Amniotic stem cell (primary cell): ENCODE data around the gene USP10.
A peak's percentile ranks its signal among the peaks of the same experiment; 100 is the strongest.
"Not testable (repeated sequence)": the region's sequence is repeated elsewhere in the genome, so short reads cannot be mapped to it uniquely, and the experiment has no call there.

Source experiments
- DNase-seq: peaks from one replicate; lab custom pipeline; 2025; lab: John Stamatoyannopoulos, UW

USP10 gene

DNA sequence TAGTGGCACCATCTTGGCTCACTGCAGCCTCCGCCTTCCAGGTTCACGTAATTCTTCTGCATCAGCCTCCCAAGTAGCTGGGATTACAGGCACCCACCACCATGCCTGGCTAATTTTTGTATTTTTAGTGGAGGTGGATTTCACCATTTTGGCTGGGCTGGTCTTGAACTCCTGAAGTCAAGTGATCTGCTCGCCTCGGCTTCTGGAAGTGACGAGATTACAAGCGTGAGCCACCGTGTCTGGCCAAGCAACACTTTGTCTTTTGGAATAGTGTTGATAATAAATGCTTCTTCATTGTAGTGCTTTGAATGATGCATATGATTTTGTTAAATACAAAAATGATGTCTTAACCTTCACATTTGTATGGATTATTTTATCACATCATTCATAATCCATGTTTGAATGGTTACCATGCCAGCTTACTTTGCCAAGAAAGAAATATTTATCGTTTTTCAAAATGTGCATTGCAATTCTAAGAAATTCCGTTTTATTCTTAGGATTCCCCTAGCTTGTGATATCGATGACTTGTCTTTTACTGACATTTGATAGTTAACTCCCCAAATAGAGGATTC, 29.1 kb downstream of the USP10 start:
- DNase-seq, result no peak

DNA sequence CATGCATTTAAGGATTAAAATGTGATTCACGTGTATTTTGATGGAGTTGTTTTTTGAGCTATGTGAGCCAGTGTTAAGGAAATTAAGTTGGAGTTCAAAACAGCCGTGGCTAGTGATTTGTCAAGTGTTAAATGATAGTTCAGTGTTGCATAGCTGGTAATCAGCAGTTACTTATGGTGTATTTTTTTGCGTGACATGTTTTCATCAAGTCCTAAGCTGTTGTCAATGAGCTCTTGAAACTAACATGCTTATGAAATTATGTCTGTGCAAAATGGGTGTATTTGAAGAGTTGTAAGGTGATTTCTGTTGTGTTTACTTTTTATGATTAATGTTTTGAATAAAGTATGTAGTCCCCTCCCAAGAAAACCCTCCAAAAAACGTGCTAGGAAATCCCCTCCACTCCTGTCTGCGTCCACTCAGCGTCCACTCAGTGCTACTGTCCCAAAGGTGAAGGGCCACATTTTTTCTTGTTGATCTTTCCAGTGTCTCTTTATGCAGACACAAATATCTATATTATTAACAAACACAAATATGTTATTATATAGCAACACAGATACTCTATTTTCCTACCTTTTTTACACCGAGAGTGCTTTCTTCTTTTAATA, 30.0 kb downstream of the USP10 start:
- no peak for DNase-seq

DNA sequence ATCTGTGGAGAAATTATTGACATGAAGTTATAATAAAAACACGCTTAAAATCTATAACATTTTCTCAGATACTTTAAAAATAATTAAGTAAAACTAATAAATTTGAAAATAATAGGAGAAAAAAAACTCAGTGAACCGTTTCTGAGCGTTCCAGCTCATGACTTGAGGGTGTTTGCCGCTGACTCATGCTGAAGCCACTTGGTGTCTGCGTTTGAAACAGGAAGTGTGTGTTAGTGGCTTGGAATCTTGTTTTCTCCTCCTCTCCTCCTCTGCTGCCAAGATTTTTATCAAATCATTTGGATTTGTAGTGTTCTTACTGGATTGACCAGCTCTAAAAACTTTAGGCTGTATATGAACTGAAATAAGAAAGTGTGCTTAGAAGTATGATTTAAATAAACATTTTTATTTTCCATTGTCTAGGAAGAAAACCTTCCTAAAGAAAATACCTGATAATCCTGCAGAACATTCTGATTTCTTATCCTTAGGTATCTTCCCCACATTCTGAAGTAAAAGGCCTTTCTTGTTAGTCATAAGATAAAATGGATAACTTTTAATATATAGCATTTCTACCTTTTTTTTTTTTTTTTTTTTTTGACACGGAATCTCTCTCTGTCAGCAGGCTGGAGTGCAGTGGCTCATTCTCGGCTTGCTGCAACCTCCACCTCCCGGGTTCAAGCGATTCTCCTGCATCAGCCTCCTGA, 30.8 kb downstream of the USP10 start:
- peak; percentile 76 for DNase-seq

DNA sequence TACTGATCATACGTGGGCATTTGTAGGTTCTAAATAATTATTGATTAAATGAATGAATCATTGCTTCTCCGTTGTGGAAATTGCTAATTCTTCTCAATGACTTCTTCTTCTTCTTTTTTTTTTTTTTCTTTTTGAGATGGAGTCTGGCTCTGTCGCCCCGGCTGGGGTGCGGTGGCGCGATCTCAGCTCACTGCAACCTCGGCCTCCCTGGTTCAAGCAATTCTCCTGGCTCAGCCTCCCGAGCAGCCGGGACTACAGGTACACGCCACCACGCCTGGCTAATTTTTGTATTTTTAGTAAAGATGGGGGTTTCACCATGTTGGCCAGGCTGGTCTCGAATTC, 32.5 kb downstream of the USP10 start:
- DNase-seq, result not testable (repeated sequence)

DNA sequence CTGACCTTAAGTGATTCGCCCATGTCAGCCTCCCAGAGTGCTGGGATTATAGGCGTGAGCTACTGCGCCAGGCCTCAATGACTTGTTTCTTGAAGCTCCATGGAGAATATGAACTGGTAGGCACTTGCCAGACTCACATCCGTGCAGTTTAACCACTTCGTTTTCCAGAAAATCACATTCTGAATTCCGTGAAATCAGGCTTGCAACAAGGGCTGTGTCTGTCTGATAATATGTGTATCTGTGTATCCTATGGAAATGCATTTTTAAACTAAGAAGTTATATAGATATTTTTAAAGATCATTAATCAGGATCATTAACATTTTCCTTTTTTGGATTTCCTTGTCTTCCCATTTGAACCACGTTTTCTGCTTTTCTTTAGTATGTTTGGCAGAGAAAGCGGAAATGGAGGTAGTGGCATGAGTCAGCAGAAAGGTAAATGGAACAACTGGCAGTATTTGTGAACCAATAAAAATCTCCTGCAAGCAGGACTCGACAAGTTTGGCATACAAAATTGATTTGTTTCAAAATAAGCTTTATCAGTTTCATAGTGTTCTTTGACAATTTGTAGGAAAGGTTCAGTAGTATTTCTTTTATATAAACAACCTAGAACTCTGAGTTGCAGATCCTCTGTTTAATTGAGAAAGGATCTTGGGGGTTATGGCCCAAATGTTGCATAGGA, 33.0 kb downstream of the USP10 start:
- DNase-seq, result no peak

DNA sequence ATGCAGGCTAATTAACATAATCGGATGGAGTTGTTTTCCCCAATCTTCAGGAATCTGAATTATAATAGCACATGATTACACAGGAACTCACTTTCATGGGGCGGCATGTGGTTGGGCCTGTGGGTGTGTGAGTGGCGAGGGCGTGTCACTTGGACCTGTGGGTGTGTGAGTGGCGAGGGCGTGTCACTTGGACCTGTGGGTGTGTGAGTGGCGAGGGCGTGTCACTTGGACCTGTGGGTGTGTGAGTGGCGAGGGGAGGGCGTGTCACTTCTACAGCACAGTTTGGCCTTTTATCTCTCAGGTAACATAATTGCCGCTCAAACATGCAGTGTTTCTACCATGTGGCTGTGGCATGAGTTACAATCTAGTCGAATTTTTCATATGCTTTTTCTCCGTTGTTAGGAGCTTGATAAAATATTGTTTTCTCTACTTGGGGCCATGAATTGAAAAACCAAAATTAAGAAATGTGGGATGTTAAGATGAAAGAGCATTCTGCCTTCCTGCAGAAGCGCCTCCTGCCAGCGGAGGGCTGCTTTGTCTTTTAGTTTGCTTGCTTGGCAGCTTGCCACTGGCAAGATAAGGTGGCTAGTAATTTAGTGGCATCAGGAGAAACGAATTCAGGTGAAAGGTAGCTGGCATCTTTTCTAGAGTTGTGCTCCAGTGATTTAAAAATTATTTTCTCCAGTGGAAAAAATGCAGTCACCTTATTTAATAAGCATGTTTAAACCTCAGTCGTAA, 36.2 kb downstream of the USP10 start:
- DNase-seq, result no peak

DNA sequence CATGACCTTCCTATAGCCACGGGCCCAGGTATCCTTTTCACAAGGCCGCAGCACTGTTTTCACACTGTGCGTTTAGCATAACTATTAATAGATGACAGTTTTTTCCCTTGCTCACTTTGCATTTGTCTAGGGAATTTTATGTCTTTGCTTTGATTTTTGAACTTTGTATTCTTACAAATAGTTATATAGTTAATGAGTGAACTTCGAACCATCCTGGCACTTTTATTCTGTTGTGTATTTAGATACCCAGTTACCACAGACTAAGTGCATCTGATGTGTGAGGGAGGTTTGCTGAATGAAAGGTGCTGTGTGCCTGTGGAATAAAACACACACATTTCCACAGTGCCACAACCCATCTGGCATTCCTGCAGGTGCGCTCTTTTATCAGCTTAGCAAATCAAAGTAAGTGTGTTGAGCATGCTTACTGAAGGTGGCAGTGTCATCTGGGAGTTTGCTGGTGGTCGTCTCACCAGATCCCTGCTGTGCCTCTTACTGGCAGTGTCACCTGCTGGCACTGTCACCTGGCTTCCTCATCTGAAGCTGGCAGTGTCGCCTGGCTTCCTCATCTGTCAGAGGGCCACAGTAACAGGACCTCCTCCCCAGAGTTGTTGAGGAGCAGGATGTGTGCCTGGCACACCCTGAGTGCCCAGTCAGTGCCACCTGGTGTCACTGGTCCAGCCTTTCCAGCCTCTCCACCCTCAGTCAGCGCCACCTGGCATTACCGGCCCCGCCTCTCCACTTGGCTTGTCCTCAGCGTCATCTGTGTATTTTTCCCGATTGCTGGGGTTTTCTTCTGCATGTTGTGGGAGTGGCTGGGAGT, 37.6 kb downstream of the USP10 start:
- DNase-seq, result no peak

DNA sequence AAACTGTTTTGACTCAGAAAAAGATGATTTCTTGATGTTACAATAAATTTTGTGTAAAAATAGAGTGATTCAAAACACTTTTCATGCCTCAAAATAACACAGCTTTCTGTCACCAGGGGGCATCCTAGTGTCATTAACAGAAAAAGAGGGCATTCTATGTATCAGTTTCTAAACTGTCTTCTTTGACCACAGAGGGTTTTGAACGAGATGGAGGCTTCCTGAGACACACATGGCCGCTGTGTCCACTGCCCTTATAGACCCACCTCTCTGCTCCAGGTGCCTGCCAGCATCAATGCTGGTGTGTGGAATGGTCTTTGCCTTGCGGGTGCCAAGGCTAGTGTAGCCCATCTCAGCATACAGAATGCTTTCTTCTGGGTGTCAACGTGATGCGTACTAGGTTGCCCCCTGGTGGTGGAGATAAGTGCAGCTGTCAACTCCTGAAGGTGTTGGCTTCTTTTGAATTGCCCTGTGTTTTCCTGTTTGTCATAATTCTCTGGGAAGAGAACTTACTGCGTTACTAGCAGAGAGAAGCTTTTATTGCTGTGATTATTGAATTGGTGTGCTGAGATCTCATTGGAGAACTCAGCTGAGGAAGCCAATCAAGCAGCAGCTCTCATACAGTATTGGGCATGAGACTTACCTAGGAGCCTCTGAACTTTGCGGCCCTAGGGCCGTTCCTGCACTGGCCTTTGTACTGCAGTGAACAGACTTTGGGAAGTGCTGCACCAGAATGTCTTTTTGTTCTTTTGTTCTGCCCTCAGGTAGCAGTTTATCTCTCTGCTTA, 38.6 kb downstream of the USP10 start:
- peak; percentile 30 for DNase-seq

DNA sequence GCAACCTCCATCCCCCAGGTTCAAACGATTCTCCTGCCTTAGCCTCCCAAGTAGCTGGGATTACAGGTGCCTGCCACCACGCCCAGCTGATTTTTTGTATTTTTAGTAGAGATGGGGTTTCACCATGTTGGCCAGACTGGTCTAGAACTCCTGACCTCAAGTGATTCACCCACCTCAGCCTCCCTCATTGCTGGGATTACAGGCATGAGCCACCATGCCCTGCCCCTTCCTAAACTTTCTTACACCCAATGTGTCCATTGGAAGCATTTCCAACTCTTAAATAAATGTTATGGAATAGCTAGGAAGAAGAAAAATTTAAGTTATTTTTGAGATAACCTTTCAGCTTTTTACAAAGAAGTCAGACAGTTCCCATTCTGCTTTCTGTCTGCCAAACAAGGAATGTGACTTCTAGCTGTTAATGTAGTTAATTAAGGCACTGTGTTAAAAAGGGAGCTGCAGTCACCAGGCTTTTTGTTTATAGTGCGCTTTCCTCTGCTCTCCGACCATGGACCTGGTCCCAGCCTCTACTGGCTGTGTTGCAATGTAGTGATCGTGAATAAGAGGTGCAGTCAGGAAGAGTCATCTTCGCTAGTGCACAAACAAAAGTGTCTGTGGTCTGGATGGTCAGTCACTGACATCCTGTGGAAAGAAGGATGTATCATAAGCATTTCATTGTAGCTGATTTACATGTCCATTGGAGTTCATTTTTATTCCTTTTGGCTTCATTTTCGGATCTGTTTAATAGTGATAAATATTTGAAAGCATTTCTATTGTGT, 39.7 kb downstream of the USP10 start:
- peak; percentile 50 for DNase-seq

DNA sequence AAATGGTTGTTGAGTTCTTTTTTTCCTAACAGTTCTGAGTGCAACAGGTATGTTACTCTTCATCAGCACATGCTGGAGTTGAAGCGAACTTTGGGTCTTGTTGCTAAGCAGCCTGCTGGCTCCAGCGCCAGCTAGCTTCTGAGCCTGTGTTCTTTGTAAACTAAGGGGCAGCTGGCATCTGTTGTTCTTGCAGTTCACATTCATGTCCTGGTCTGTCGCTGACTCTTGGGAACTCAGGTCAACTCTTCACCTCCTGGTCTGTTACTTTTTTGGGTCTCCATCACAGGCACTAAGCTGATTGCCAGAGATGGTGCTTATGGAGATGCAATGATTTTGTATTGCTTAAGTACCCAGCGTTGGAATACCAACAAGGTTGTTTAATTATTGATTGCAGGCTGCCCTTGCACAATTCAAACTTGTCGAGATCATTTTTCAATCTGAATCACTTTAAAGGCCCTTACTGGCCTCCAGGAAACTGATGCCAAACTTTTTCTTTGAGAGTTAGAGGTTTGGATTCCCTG, 40.9 kb downstream of the USP10 start:
- no peak for DNase-seq

DNA sequence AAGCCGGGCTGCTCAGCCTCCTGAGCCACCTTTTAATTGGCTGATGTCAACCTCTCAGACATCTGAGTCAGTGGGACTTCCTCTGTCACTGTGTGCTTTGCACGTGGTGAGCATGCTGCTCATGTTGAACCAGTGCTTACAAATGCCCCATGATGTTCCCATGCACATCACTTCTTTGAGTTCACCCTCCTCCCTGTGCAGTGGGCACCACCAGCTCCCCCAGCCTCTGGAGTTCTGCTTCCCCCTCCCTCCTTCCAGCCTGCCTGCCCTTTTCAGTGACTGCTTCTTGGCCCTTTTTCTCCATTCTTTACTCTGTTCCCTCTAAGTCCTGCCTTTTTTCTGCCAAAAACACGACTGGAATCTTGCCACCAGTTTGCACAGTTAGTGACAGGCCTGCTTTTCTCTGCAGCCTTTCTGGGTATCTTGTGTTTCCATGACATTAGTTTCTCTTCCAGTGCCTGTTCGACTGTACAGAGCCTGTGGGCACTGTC, 41.6 kb downstream of the USP10 start:
- no peak for DNase-seq

DNA sequence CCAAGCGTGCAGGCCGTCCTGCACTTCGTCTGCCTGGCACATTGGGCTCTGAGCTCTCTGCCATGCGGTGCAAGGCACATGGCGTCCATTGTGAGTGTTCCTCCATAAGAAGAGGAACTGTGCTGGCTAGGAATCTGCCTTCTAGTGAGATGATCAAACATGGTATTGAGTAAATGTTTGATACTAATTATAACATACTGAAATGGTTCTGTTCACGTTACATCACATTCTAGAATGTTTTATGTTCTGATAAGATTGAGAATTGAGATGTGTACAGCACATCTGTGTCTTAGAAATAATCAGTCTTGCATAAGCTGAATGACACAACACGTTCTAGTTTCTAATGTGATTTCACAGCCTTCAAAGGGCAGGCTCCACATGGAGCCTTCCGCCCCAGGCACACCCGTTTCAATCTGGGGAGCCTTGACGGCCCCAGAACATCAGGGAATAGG, 42.9 kb downstream of the USP10 start:
- no peak for DNase-seq

DNA sequence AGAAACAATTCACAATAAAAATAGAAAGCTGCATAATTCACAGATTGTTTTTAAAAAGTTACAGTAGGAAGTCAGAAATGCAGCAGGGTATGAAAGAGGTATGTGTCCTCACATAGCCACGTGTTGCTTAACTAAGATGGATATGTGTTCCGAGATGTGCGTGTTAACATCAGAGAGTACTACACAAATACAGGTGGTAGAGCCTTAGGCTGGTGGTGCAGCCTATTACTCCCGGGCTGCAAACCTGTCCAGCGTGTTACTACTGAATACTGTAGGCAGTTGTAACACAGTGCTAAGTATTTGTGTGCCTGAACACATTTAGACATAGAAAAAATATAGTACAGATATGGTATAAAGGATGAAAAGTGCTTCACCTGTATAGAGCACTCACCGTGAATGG, 46.4 kb downstream of the USP10 start:
- DNase-seq, result no peak

DNA sequence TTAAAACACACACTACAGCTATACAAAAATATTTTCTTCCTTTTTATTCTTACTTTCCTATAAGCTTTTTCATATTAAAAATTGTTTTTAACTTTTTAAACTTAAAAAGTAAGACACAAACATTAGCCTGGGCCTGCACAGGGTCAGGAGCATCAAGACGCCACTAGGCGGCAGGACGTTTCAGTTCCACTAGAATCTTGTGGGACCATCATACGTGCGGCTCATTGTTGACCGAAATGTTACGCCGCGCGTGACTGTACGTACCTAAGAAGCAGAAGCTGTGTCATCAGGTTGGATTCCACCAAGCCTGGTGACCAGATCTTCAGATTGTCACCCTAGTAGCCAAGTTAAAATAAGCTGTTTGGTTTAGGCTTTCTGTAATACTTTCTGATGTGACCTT, 47.1 kb downstream of the USP10 start:
- DNase-seq, result no peak

DNA sequence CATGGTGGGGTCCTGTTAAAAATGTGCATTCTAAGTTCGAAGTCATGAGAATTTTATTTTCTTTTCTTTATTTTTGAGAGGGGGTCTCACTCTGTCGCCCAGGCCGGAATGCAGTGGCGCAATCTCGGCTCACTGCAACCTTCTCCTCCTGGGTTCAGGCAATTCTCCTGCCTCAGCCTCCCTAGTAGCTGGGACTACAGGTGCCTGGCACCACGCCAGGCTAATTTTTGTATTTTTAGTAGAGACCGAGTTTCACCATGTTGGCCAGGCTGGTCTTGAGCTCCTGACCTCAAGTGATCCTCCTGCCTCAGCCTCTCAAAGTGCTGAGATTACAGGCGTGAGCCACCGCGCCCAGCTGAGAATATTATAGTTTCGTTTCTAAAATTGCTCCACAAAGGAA, 48.4 kb downstream of the USP10 start:
- not testable (repeated sequence) for DNase-seq

DNA sequence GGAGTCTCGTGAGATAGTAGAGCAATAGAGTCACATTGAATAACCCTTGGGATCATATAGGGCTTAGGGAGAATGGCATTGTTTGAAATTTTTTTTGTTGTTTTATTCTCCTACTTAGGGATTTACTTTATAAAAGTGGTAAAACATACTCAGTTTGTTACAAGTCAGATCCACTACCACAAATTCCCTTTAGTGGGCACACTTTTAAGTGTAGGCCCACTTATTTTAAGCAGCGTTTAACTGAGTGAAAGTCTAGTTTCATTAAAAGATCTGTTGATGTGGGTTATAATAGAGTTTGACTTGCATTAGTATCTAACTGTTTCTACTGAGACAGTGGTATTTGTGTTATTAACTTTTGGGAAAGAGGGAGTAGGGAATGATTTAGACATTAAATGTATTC, 49.3 kb downstream of the USP10 start:
- DNase-seq, result no peak

DNA sequence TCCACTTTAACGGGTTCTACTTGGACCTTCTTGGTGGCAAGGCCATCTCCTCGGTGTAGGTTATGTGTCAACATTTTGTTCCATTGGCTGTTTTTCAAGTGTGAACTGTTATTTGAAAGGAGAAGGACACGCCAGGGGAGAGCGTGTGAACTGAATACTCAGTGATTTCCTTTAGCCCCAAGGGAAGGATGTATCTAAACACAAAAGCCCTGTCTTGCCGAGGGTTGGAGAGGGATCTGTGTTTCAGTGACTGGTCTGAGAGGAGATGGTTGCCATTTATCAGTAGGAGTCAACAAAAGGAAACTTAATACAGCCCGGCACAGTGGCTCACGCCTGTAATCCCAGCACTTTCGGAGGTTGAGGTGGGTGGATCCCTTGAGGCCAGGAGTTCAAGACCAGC, 50.0 kb downstream of the USP10 start:
- DNase-seq, result no peak

DNA sequence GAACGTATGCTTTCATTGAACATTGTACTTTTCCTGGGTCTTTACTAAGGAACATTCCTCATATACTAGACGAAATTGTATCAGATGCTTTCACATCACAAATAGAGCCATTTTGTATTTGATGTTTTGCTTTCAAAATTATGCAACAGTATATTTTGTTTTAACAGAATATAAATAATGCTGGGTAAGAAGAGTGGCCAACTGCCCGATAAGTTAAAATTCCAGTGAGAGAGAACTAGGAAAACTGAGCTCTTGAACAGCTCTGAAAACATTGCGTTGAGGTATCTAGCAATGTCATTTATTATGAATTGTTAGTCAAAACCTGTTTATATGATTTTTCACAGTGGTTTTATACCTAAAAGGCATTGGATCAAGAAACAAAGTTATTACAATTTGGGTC, 50.8 kb downstream of the USP10 start:
- DNase-seq, result no peak

DNA sequence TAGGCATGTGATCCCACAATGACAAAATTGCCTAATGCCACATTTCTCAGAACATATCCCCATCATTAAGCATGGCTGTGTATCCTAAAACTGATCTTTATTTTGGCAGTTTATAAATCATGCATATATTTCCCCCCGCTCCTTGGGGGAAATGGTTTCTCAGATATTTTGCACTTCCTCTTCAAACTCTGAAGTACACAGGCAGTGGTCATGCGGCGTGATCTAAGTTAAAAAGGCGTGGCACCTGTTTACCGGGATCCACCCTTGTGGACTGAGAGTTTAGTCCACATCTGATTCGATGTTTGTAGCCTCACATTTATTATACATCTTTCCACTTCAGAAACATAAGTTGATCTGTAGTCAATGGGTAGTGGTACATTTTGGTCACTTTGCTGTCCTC, 51.4 kb downstream of the USP10 start:
- no peak for DNase-seq

DNA sequence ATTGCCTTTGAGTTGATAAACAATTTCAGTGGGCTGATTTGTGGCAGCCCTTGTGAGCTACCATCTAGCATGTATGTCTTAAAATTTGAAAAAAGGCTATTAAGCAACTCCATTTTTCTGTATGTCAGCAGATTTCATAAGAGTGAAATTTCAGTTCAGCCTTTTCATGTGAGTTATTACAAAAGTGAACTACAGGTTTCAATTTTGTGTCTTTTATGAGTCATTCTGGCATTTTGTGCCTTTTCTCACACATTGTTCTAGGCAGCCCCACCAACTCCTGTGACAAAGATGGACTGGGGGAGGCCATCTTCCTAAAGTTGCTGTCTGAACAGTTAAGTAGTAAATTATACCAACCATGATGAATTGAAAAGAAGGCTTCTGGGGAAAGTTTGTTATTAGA, 52.1 kb downstream of the USP10 start:
- DNase-seq, result no peak
